Heart left ventricle (tissue), 13 donors: ENCODE measurements around the gene TACSTD2.

Experiments
- CTCF ChIP-seq, 12 donors: fragments of 200-600 bp; sonication (generic) in 4 of 12; IDR thresholded peaks; one replicate each; pipeline versions ENCODE4 v1.5.0 to v1.8.0; 2018 to 2022; ENCODE audit warnings: antibody characterized with exemption in 12 of 12, mild to moderate bottlenecking in 5 of 12
- POLR2A ChIP-seq, 2 donors: fragments of 450-650 bp; IDR thresholded peaks; one replicate each; pipeline ENCODE4 v1.6.1; 2017; ENCODE audit warnings: antibody characterized with exemption in 2 of 2, mild to moderate bottlenecking in 2 of 2, moderate library complexity in 2 of 2
- donor health status: ischemic (EF 13 %, LVEDD 7.1; RV severe dilation, severe dysfunction).
- donor health status: DM: no; HTN: yes; CAD: no.
- donor health status: DM: no; HTN: no; CAD: no.
- donor health status: ischemic (EF 25% LVEDD 6.9; RV normal size, moderate dysfunction).
- donor health status: ischemic (EF 25% LVEDD 5.7; RV mildly dilated, moderate dysfunction).
- donor health status: ischemic (EF 35%, LVEDD 5.7; RV mildly dilated, moderate dysfunction).
- donor health status: nonischemic (EF 11% LVEDD 7.7; RV severe dilation, severe dysfunction).
- donor health status: DM: yes; HTN: yes; CAD: no.
- donor health status: PGD.
- donor health status: ischemic (EF 29% LVEDD 5.4; RV normal size, mild dysfunction).
- donor health status: nonischemic (EF 23%, LVEDD 6.1; RV moderate dilation, normal function).

GRCh38 chr1:58626293-58626692, 49.2 kb upstream of the TACSTD2 start:
- TF ChIP-seq POLR2A (IDR thresholded peaks at IDR 0.05) (no peak), CTCF (IDR thresholded peaks at IDR 0.05) (no peak)
